HepG2 (cell line): Measurements from ENCODE around the gene VWCE. TPM values are rescaled to one million over a fixed set of nuclear protein-coding genes. Genes with fewer than 3 reads are reported as not detected.
"Not testable (repeated sequence)": the region's sequence is repeated elsewhere in the genome, so short reads cannot be mapped to it uniquely, and the experiment has no call there.

Source experiments
- ATAC-seq: fragments of 200-7000 bp; cut with Tn5 transposase; 3 replicates; pipeline ENCODE4 v1.9.1; 2020; ENCODE audit warnings: mild to moderate bottlenecking, moderate library complexity
- BruUV-seq: library from RNA; stranded (reverse); fragments of 400-500 nt; replicated peaks from 2 replicates; lab custom pipeline; 2021; lab: Mats Ljungman, UMichigan
- CTCF ChIA-PET: fragments of 300-600 bp; formaldehyde crosslinking; extraction: SDS; loops from one replicate; lab custom pipeline; 2021; ENCODE audit warnings: low total read pairs, inconsistent platforms, low intra/inter-chr PET ratio; lab: Yijun Ruan, JAX
- POLR2A ChIA-PET: fragments of 350-600 bp; sonication (Branson Sonifier 250); formaldehyde crosslinking; loops from one replicate; lab custom pipeline; 2020; ENCODE audit warnings: antibody characterized with exemption, inconsistent platforms; lab: Yijun Ruan, JAX
- DNase-seq: peaks from one replicate; pipeline ENCODE4 v3.0.0-alpha.2; 2015; ENCODE audit warnings: low spot score
- FAIRE-seq: peaks from 3 replicates; lab custom pipeline; 2011; peaks lifted over from hg19 to GRCh38; lab: Jason Lieb, UNC
- H2AFZ ChIP-seq: one replicate; pipeline ENCODE4 v1.6.1; 2011; ENCODE audit warnings: low read length, inconsistent platforms
- H3K27ac ChIP-seq: fragments of 300-600 bp; 3 replicates; pipeline ENCODE4 v1.8.0; 2011; ENCODE audit warnings: mixed run types, mild to moderate bottlenecking, mixed read lengths, low read length, inconsistent platforms; ENCODE audit not compliant: insufficient read depth; ENCODE audit errors: extremely low read length
- H3K27me3 ChIP-seq, 2 experiments: fragments of 200-600 bp in 1 of 2; 2 replicates in 1 of 2; 3 replicates in 1 of 2; pipeline versions ENCODE4 v1.6.0 to v1.8.0; 2011; ENCODE audit warnings: low read length in 2 of 2, mild to moderate bottlenecking in 2 of 2, moderate library complexity in 2 of 2, inconsistent platforms in 1 of 2; ENCODE audit not compliant: insufficient read depth in 2 of 2, control insufficient read depth in 1 of 2
- H3K36me3 ChIP-seq, 2 experiments: fragments of 200-600 bp in 1 of 2; replicated peaks in 1 of 2; 2 replicates in 1 of 2; 3 replicates in 1 of 2; pipeline versions ENCODE4 v1.5.1 to v1.8.0; 2011; ENCODE audit warnings: low read length in 2 of 2, inconsistent platforms in 1 of 2; ENCODE audit not compliant: insufficient read depth in 2 of 2, control insufficient read depth in 1 of 2
- H3K4me1 ChIP-seq: 2 replicates; pipeline ENCODE4 v1.5.1; 2012; ENCODE audit warnings: low read length, inconsistent platforms; ENCODE audit not compliant: insufficient read depth
- H3K4me2 ChIP-seq: 2 replicates; pipeline ENCODE4 v1.6.0; 2011; ENCODE audit warnings: low read depth, low read length, inconsistent platforms
- H3K4me3 ChIP-seq, 3 experiments: fragments of 200-600 bp in 1 of 3; sonication (generic), shearing (Covaris generic) in 1 of 3; replicated peaks in 1 of 3; 2 replicates each; pipeline ENCODE4 v1.5.1; 2011 to 2016; ENCODE audit warnings: low read length in 3 of 3, inconsistent platforms in 2 of 3, low read depth in 2 of 3, mild to moderate bottlenecking in 2 of 3, control low read depth in 1 of 3, mixed read lengths in 1 of 3; ENCODE audit not compliant: insufficient read depth in 1 of 3
- H3K79me2 ChIP-seq: one replicate; pipeline ENCODE4 v1.6.1; 2011; ENCODE audit warnings: low read length, inconsistent platforms; ENCODE audit not compliant: insufficient read depth
- H3K9ac ChIP-seq: 2 replicates; pipeline ENCODE4 v1.6.0; 2011; ENCODE audit warnings: mild to moderate bottlenecking, low read depth, low read length, inconsistent platforms; ENCODE audit not compliant: insufficient read depth
- H3K9me3 ChIP-seq: 2 replicates; pipeline ENCODE4 v1.5.1; 2012; ENCODE audit warnings: mild to moderate bottlenecking, low read length
- H4K20me1 ChIP-seq: 2 replicates; pipeline ENCODE4 v1.6.0; 2011; ENCODE audit warnings: inconsistent platforms, mild to moderate bottlenecking, low read length, moderate library complexity; ENCODE audit not compliant: insufficient read depth
- WGBS: methylation state at CpG from one replicate; pipeline ENCODE4 v1.1.6; 2017; ENCODE audit warnings: low lambda C conversion rate; 5-methylcytosine and 5-hydroxymethylcytosine counted together
- in situ Hi-C: cut with HindIII; loops from 2 replicates; pipeline ENCODE4 v1.10.0; 2017; ENCODE audit warnings: low pct_unique_long_range_greater_than_20kb; ENCODE audit not compliant: extremely low pct_ligation_motif_present
- intact Hi-C: fragments of 100-400 bp; cut with micrococcal nuclease; formaldehyde crosslinking; loops from one replicate; pipeline ENCODE4 v1.10.0; 2022; ENCODE audit not compliant: unreplicated experiment
- polyA plus RNA-seq, 8 experiments: library from polyadenylated mRNA; depleted of rRNA in 3 of 8; stranded (reverse) in 7 of 8; unstranded in 1 of 8; fragments of >200 nt; fragmentation: Illumina TruSeq in 4 of 8; extraction: Trizol in 4 of 8; gene quantifications; 2 replicates each; pipeline versions ENCODE4 v1.2.1 to v1.2.3, GENCODE V29; 2011 to 2016; ENCODE audit warnings: low read depth in 4 of 8, missing spikeins in 1 of 8, mixed read lengths in 1 of 8; ENCODE audit not compliant: insufficient read depth in 1 of 8
- total RNA-seq, 5 experiments: library from RNA; depleted of rRNA; stranded (reverse); fragments of >200 nt; fragmentation: Illumina TruSeq; extraction: Trizol; gene quantifications; 2 replicates each; pipeline ENCODE4 v1.2.3, GENCODE V29; 2016; ENCODE audit warnings: low read depth in 1 of 5

The VWCE gene
- total and polyA plus RNA-seq, 2 of the 13 experiments (the other 11 are each of a cell fraction or from before 2014, with no cell fraction given): 27.6 to 58.3 TPM

DNA sequence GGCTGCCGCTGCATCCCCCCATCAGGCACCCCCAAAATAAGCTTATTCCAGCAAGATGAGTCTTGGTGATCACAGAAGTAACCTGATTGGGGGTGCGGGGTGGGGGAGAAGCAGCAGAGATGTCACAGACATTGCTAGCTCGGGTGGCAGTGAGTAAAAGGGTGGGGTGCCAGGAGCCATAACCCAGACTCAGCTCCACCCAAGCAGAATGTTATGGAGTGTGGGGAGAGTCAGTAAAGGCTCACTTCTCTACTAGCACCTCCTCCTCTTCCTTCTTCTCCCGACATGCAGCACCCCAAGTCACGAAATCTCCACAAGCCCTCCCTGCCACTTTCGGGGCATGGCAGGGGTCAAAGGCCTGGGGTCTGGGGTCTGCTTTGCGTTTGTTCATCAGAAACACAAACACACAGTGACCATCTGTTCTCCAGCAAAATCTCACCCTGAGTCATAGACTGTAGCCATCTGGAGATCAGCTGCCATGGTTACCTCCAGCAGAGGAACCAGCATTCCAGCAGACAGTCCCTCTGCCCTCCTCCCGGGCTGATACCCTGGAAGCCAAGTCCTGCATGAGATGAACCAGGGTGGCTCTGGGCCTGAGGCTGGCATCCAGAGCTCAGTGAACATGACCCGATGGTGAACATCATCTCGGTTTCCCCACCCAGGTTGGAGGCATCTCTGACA is 49.7 kb downstream of the VWCE start:
- ATAC-seq, H3K4me1 ChIP-seq, H3K27me3 ChIP-seq, POLR2A ChIA-PET, BruUV-seq, H3K27ac ChIP-seq, H3K9me3 ChIP-seq, in situ Hi-C loops, H3K36me3 ChIP-seq, H4K20me1 ChIP-seq, H2AFZ ChIP-seq, CTCF ChIA-PET, H3K4me3 ChIP-seq, H3K79me2 ChIP-seq, FAIRE-seq, H3K4me2 ChIP-seq, intact Hi-C loops, DNase-seq, H3K9ac ChIP-seq: not testable (repeated sequence)
- no CpG with 5 or more reads among the region's 10 CpGs for WGBS

DNA sequence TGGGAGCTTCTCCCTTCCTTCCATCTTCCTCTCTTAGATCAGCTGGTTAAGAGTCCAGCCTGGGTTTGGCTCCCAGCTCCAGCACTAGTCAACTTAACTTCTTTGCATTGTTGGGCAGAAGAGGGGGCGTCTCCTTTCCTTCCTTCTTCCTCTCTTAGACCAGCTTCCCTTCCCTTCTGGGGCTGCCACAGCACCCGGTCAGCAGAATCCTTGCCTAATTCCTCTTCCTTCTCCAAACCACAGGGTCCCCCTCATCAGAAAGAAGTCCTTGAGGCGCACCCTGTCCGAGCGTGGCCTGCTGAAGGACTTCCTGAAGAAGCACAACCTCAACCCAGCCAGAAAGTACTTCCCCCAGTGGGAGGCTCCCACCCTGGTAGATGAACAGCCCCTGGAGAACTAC is 53.6 kb downstream of the VWCE start:
- H3K4me3 ChIP-seq, BruUV-seq, H3K4me2 ChIP-seq, intact Hi-C loops, H3K36me3 ChIP-seq, in situ Hi-C loops, DNase-seq, POLR2A ChIA-PET, FAIRE-seq, ATAC-seq, H3K79me2 ChIP-seq, H3K9ac ChIP-seq, CTCF ChIA-PET, H2AFZ ChIP-seq, H3K9me3 ChIP-seq, H3K4me1 ChIP-seq, H4K20me1 ChIP-seq, H3K27ac ChIP-seq, H3K27me3 ChIP-seq: not testable (repeated sequence)
- whole genome bisulfite sequencing: no CpG with 5 or more reads among the region's 5 CpGs

DNA sequence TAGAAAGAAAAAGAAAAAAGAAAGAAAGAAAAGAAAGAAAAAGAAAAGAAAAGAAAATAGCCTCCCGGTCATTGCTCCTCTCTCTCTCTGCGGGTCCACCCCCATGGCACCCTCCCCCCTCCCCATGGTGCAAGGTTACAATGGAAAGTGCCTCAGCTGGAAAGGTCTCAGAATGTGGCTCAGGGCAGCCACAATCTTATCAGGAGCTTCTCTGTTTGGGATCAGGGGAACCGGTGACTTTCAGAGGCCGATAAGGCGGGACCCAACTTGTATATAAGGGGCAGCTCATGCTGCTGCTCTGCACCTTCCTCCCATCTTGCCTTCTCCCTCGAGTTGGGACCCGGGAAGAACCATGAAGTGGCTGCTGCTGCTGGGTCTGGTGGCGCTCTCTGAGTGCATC is 54.2 kb downstream of the VWCE start, which contains the start of gene PGA5:
TSS of gene PGA5 (plus strand) at position 301 of the 400 bp plus-strand sequence. CDS start at position 353, 52 bp downstream.
- intact Hi-C loops, FAIRE-seq, H3K36me3 ChIP-seq, POLR2A ChIA-PET, H3K27ac ChIP-seq, H3K9me3 ChIP-seq, ATAC-seq, H3K27me3 ChIP-seq, H3K4me1 ChIP-seq, H3K9ac ChIP-seq, H3K4me3 ChIP-seq, H2AFZ ChIP-seq, H3K4me2 ChIP-seq, DNase-seq, CTCF ChIA-PET, BruUV-seq, H3K79me2 ChIP-seq, in situ Hi-C loops, H4K20me1 ChIP-seq: not testable (repeated sequence)
- no CpG with 5 or more reads among the region's 8 CpGs for WGBS

DNA sequence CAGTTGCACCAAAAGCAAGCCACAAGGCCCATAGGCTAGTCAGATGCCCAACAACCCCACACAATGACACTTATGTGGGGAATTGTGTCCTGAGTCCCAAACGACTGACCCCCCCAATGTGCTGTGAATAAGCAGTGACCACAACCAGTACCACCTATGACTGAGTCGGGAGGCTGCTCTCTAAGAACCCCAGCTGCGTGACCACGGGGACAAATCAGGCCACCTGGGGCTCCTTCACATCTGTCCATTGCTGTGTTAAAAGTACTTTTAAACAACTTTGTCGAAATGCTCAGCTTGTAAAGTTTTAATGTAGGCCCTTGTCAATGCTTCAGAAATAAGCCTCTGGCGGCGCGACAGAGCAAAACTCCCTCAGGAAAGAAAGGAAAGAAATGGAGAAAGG is 54.8 kb downstream of the VWCE start:
- H2AFZ ChIP-seq, BruUV-seq, H3K36me3 ChIP-seq, H4K20me1 ChIP-seq, CTCF ChIA-PET, H3K9ac ChIP-seq, H3K4me2 ChIP-seq, DNase-seq, H3K27me3 ChIP-seq, ATAC-seq, H3K9me3 ChIP-seq, in situ Hi-C loops, POLR2A ChIA-PET, intact Hi-C loops, H3K79me2 ChIP-seq, FAIRE-seq, H3K4me1 ChIP-seq, H3K27ac ChIP-seq, H3K4me3 ChIP-seq: not testable (repeated sequence)
- WGBS: 56% methylated on average over 7 of the region's 8 CpGs
